Measurements from ENCODE around the gene LECT2.
A peak's percentile ranks its signal among the peaks of the same experiment; 100 is the strongest.

Gene LECT2

DNA sequence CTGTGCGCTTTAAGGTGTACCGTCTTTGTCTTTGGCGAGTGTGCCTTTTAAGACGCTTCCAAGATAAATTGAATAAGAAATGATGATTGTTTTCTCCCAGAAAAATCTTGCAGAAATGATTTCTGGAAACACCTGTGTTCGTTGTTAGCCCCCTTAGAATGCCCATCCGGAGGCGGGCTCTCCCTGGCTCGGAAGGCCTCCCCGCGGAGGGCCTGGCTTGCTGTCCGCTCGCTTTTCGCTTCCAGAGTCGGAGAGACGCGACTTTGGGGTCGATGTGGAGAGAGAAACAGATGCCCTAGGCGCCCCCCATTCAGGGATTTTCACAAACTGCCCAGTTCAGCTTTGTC lies 23.9 kb downstream of the LECT2 start:
- no peak for DNase-seq

DNA sequence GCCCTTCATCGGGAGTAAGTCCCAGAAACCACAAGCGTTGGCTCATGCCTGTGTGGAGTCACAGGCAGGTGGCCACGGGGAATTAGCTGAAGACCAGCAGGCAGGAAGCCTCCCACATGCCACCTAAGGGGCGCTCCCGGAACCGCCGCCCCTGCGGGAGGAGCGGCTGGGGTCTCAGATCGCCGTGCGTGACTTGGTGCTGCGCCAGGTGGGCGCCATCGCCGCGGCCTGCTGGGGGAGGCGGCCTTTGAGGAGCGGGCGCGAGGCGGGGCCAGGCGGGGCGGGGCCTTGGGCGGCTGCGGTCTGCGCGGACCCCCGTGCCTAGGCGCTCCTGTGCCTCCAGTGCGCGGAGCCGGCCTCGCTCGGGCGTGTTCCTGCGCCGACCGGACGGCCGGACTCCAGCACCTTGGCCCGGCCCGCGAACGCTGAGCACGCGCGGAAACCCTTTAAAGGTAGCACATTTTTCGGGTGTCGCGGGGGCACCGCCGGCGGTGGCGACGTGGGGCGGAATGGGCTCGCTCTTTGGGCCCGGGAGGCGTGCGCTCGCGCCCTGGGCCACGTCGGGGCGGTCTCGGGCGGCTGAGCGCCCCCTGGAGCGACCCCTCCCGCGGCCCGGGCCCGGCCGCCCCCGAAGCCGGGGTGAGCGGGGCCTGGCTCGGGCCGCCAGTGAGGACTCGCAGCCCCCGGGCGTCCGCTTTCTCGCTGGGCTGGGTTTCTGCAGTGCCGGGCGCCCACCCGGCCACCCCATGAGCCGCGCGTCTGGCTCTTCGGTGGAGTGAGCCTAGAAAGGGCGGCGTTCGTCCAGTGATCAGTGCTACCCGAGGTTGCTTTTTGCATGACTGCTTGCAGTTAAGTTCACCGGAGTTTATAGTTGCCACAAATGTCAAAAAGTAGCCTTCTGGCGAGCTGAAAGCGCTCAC lies 24.5 kb downstream of the LECT2 start:
- peak; percentile 27 to 30 for DNase-seq

- no peak for DNase-seq
These were observed 33.4 kb downstream of the LECT2 start for GRCh38 chr5:135921388-135921787.

DNA sequence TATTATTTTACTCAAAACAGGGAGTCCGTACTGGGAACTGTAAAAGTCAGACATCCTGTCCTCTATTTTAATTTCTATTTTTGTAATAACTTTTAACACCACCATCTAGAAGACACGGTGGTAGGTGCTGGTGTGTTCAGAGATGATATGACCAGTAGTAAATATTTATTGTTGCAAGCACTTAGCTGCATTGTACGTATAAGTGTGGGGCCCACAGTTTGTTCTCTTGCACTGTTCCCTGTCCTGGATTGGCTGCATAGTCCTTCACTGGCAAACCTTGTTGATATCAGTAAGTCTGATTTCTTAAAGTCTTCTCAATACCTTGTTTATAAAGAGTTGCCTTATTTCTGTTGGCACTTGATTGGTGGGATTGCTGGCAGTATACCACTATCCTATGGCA lies 34.6 kb downstream of the LECT2 start:
- no peak for DNase-seq

GRCh38 chr5:135916638-135917263 lies 38.0 kb downstream of the LECT2 start:
- DNase-seq, result no peak

- no peak for DNase-seq
These were observed 39.2 kb downstream of the LECT2 start for GRCh38 chr5:135915466-135916001.

GRCh38 chr5:135913713-135914626 lies 40.8 kb downstream of the LECT2 start:
- no peak for DNase-seq

DNA sequence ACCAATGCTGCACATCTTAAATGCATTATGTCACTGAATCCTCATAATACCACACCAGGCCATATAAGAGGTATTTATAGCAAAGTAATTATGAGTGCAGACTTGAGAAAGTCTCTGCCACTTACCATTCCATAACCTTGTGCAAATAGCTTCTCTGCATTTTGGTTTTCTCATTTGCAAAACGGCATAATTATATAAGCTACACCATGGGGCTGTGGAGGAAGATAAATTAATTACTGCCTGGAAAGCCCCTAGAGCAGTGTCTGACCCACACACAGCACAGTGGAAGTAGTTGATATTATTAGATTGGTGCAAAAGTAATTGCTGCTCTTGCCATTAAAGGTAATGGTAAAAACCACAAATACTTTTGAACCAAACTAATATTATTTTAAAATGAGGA lies 49.6 kb downstream of the LECT2 start:
- DNase-seq, result no peak

DNA sequence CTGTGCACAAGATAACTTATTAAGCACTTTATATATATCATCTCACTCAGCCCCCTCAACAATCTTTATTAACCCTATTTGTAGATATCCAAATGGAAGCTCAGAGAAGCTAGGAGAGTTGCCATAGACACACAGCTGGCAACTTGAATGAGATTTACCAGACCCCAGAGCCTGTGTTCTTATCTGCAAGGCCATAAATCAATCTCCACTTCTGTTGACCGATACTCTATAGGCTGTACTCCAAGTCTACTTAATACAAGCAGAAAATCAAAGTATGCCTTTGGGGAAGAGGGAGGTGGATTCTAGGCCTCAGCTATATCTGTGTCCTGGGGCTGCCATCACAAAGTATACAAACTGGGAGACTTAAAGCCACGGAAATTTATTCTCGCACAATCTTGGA lies 53.1 kb downstream of the LECT2 start:
- no peak for DNase-seq

- no peak for DNase-seq
These were observed 54.5 kb downstream of the LECT2 start for GRCh38 chr5:135900276-135900675.

- DNase-seq, result no peak
These were observed 56.1 kb downstream of the LECT2 start for GRCh38 chr5:135898651-135899050.

All from NCI-H2081 (cell line).